Measurements from ENCODE around the gene ZNHIT2. TPM values are rescaled to one million over a fixed set of nuclear protein-coding genes. Genes with fewer than 3 reads are reported as not detected.

The ZNHIT2 gene
- total and polyA plus RNA-seq, 2 of the 8 experiments (the other 6 are each of a cell fraction or from before 2014, with no cell fraction given): 13.0 to 16.1 TPM

- no peak overlapping the region for H2BK5ac ChIP-seq (ENCODE audit: low read depth, low read length)
- H2BK12ac ChIP-seq (ENCODE audit: low read depth, low read length): no peak overlapping the region
- no peaks in the 10 kb centered on the region for H3K79me2 ChIP-seq (ENCODE audit: control insufficient read depth in 1 of 2, insufficient read depth in 2 of 2, low read length in 2 of 2)
- FAIRE-seq: no peak
- ChIA-PET POLR2A (ENCODE audit: partially characterized antibody) (interaction anchor here (0.5 to 2.6 kb wide), 6 partner anchors 15 to 97 kb away, joined by 3 to 7 read pairs (median 3); no protein-coding TSS in a partner anchor), CTCF (ENCODE audit: partially characterized antibody) (interaction anchor here (0.8 to 1.5 kb wide), 5 partner anchors 16 to 89 kb away, joined by 3 to 4 read pairs (median 4); partner anchors contain the start of gene CAPN1)
- no peak overlapping the region for H2BK20ac ChIP-seq (ENCODE audit: low read length)
- H3K14ac ChIP-seq (ENCODE audit: insufficient read length): no peak overlapping the region
- H2BK15ac ChIP-seq (ENCODE audit: low read length): no peak overlapping the region
- no peaks in the 10 kb centered on the region for H3K36me3 ChIP-seq (ENCODE audit: control insufficient read depth in 2 of 4, insufficient read depth in 4 of 4, low read length in 3 of 4)
- H3K4me2 ChIP-seq (ENCODE audit: insufficient read depth in 1 of 2, low read depth in 2 of 2, low read length in 2 of 2): no peak overlapping the region
- H3K79me1 ChIP-seq (ENCODE audit: low read depth, low read length): no peaks in the 10 kb centered on the region
- no peak overlapping the region for H2AK5ac ChIP-seq (ENCODE audit: low read depth, low read length)
- peak overlapping the region; percentile 91 for H2AFZ ChIP-seq (ENCODE audit: low read length)
- no peak overlapping the region; the same call in 1 of the 2 replicates for H4K8ac ChIP-seq (ENCODE audit: extremely low read depth, insufficient read depth, low read length)
- H3K23me2 ChIP-seq (ENCODE audit: low read depth, low read length): no peaks in the 10 kb centered on the region; the same call in 1 of the 2 replicates
- WGBS, 2 experiments (ENCODE audit: extremely low coverage in 1 of 2, insufficient coverage in 1 of 2, insufficient read length in 1 of 2, insufficient replicate concordance in 2 of 2, low coverage in 1 of 2, low lambda C conversion rate in 2 of 2, missing lambda C conversion rate in 1 of 2): 84% methylated on average over 31 of the region's 31 CpGs; no CpG with 5 or more reads in 1 of the 2 experiments
- no peak overlapping the region for H2BK120ac ChIP-seq (replicated peaks; ENCODE audit: low read depth, low read length)
- peak overlapping the region; percentile 60 for H3K18ac ChIP-seq (ENCODE audit: extremely low read depth, low read length)
- no peak for TF ChIP-seq RBBP5 (IDR thresholded peaks at IDR 0.05; ENCODE audit: borderline replicate concordance, low read depth, low read length)
- TF ChIP-seq FOSL1 (IDR thresholded peaks at IDR 0.05; ENCODE audit: insufficient read depth, low read depth, low read length): no peak
- peak; percentile 67; the same call in 1 of the 2 replicates for TF ChIP-seq MAX (IDR thresholded peaks at IDR 0.05)
- TF ChIP-seq SRF (IDR thresholded peaks at IDR 0.05; ENCODE audit: low read depth, low read length): no peak
- TF ChIP-seq E2F6 (IDR thresholded peaks at IDR 0.05): peak; percentile 72; the same call in 1 of the 2 replicates
- no peak for TF ChIP-seq SAP30 (IDR thresholded peaks at IDR 0.05; ENCODE audit: insufficient read depth, insufficient replicate concordance, low read length)
- TF ChIP-seq SP4 (IDR thresholded peaks at IDR 0.05; ENCODE audit: low read length): no peak
- H4K5ac ChIP-seq (ENCODE audit: insufficient read length, low read depth, low read length): no peak overlapping the region
- no peak overlapping the region for H3K23ac ChIP-seq (ENCODE audit: insufficient read length)
- no peak overlapping the region for H3K4ac ChIP-seq (replicated peaks; ENCODE audit: insufficient read length, low read depth, low read length)
- no peak overlapping the region for H3K27ac ChIP-seq (ENCODE audit: low read depth, low read length)
- no peaks in the 10 kb centered on the region for H3K9me3 ChIP-seq (ENCODE audit: insufficient read depth in 2 of 2, low read depth in 1 of 2, low read length in 1 of 2)
- H4K20me1 ChIP-seq (replicated peaks in 1 of 2; ENCODE audit: control insufficient read depth in 1 of 2, insufficient read depth in 2 of 2, low read length in 2 of 2): no peaks in the 10 kb centered on the region
- peaks cover 0 to 6% (median 1%) of the 10 kb centered on the region in 4 experiments; a peak in 2 of 7 replicates for H3K4me1 ChIP-seq (replicated peaks in 1 of 4; ENCODE audit: control insufficient read depth in 3 of 4, insufficient read depth in 4 of 4, low read length in 3 of 4)
- no peak overlapping the region for H3K4me3 ChIP-seq (ENCODE audit: extremely low read depth in 1 of 4, insufficient read depth in 2 of 4, low read depth in 3 of 4, low read length in 4 of 4)
- no peaks in the 10 kb centered on the region for H3K27me3 ChIP-seq (replicated peaks in 1 of 4; ENCODE audit: control insufficient read depth in 3 of 4, extremely low read depth in 1 of 4, insufficient read depth in 3 of 4, low read length in 3 of 4)
- H3K9ac ChIP-seq (replicated peaks in 1 of 4; ENCODE audit: extremely low read depth in 1 of 4, low read depth in 3 of 4, low read length in 3 of 4): no peak overlapping the region
- DNase-seq (ENCODE audit: low read depth in 1 of 2, low spot score in 2 of 2): no peak
- H3K56ac ChIP-seq (replicated peaks; ENCODE audit: insufficient read length, low read depth, low read length): no peak overlapping the region
- no peak overlapping the region for H4K91ac ChIP-seq (replicated peaks; ENCODE audit: insufficient read length, low read length)
Measured at GRCh38 chr11:65165410-65166317, 48.2 kb upstream of the ZNHIT2 start.
